ENCODE data around the gene ATP5MC2.
"Not testable (repeated sequence)": the region's sequence is repeated elsewhere in the genome, so short reads cannot be mapped to it uniquely, and the experiment has no call there.

The ATP5MC2 gene

GRCh38 chr12:53644133-53644532 lies 31.8 kb downstream of the ATP5MC2 start:
- DNase-seq: no peak

DNA sequence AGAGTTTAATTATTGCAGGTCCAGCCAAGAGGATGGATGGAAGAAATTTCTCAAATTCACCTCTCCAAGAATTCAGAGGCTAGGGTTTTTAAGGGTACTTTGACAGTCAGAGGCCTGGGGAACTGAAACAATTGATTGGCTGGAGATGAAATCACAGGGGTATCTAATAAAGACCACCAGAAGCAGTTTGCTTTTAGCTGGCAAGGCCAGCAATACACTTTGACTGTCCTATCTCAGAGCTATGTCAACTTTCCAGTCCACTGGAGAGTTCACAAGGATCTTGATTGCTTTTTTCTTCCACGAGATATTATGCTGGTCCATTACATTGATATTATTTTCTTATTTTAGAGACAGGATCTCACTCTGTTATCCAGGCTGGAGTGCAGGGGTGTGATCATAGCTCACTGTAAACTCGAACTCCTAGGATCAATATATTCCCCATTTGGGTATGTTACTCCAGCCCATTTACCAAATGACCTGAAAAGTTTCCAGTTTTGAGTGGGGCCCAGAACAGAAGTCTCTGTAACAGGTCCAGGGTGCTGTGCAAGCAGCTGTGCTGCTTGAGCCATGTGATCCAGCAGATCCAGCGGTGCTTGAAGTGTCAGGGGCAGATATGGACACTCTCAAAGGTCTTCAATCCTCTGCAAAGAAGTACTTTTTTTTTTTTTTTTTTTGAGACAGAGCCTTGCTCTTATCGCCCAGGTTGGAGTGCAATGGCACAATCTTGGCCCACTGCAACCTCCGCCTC lies 32.5 kb downstream of the ATP5MC2 start:
- DNase-seq: no peak

DNA sequence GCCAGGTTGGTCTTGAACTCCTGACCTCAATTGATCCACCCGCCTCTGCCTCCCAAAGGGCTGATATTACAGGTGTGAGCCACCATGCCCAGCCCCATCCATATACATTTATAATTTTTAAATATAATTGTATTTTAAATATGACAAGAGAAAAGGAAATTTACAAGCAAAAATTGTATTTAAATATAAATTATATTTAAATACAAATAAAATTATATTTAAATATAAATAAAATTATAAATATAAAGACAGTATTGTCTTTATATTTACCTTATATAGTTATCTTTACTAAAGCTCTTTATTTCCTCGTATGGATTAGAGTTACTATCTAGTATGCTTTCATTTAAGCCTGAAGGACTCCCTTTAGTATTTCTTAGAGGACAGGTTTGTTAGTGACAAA lies 37.8 kb downstream of the ATP5MC2 start:
- DNase-seq: no peak

DNA sequence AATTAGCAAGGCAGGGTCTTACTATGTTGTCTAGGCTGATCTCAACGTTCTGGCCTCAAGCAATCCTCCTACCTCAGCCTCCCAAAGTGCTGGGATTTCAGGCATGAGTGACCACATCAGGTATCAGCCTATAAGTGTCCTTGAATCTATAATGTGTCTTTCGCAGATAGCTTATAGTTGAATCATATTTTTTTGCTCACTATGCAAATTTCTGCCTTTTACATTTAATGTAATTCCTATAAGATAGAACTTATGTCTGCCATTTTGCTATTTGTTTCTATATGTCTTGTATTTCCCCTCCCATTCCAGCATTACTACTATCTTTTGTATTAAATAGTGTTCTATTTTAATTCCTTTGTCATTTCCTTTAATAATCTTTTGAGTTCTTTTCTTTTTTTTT lies 39.2 kb downstream of the ATP5MC2 start:
- DNase-seq: no peak

- not testable (repeated sequence) for DNase-seq
Observed at GRCh38 chr12:53635708-53636107, 40.2 kb downstream of the ATP5MC2 start.

DNA sequence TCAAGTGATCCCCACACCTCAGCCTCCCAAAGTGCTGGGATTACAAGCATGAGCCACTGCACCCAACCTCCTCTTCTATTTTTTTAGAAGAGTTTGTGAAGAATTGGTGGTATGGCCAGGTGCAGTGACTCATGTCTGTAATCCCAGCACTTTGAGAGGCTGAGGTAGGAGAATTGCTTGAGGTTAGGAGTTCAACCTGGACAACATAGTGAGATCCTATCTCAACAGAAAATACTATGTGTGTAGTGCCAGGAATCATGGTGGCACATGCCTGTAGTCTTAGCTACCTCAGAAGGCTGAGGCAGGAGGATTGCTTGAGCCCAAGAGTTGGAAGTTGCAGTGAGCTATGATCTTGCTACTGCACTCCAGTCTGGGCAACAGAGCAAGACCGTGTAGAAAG lies 44.2 kb downstream of the ATP5MC2 start:
- no peak for DNase-seq

DNA sequence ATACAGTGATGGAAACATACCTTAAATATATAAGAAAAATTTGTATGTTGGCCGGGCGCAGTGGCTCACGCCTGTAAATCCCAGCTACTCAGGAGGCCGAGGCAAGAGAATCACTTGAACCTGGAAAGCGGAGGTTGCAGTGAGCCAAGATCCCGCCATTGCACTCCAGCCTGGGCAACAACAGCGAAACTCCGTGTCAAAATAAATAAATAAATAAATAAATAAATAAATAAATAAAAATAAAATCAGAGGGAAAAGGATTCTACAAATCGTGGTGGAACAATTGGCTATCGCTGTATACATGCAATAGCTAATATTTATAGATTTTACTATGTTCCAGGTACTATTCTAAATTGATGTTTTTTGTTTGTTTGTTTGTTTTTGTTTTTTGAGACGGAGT lies 48.0 kb downstream of the ATP5MC2 start:
- no peak for DNase-seq

DNA sequence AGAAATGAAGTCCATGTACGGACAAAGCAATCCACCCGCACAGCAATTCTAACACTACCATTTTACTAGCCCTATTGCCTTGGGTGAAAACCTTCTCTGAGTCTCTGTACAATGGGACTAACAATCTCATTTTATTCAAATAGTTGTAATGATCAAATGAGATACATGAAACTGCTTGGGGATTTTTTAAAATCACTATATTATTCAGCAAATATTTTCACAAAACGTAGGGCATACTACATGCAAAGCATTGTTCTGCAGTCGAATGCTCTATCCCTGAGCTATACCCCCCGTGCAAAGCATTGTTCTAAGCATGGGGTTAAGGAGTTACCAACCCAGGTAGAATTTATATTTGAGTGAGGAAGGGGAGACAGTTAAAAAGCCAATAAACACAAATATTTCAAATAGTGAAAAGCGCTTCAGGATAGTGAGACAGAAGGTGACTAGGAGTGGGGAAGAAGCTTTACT lies 49.1 kb downstream of the ATP5MC2 start:
- DNase-seq: no peak

DNA sequence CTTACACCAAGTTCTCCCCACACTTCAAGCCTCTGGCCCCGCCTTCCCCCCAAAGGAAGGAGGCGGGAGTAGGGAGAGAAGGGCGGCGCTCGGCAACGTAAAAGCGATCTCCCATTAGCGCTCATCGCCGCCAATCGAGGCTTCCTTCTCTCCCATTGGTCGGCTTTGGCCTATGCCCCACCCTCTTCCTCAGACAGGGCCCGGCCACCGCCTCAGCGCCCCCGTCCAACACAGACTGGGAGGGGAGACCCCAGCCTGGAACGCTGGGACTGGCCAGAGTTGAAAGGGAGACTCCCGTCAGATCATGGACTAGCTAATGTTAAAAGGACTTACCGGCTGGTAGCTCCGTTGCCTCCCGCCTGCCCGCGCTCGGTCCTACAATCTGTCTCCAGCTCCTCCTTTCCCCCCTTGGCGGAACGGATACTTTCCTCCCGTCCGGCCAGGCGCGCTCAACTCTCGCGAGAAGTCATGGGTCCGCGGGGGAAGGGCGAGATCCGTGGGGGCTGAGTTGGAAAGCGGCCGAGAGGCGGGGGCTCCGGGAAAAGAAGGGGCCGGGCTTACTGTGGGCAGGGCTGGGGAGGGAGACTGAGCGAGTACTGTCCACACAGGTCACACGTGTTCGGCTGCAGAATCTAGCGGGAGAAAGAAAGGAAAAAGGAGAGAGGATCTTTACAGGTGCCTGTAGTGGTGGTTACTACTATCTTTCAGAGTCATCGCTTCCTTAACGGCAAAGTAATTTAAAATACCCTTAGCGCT lies 49.8 kb downstream of the ATP5MC2 start, which contains the start of gene ATF7:
Gene ATF7 (minus strand): TSS at position 437 of the 756 bp plus-strand sequence. CDS start 25,382 bp downstream, outside the sequence.
- peak; percentile 100 for DNase-seq

- DNase-seq: no peak
Observed at GRCh38 chr12:53625373-53625945, 50.4 kb downstream of the ATP5MC2 start.

DNA sequence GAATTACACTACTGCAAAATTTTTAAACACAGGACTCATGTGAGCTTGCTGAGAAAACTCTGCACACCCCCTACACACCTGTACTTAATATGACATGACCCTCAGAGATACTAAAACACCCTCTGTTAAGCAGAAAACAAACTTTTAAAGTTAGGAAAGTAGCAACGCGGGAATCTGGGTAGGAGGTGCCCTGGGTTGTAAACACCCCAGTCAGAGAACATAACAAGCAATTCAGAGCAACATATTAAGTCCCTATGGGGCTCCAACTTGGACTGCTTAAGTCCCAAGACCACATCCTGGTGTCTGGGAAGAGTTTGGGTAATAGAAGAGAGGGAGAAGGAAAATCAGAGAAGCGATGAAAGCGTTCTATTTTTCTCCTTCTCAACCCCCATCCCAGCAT lies 50.9 kb downstream of the ATP5MC2 start:
- no peak for DNase-seq

- DNase-seq: no peak
Observed at GRCh38 chr12:53624458-53624857, 51.4 kb downstream of the ATP5MC2 start.

DNA sequence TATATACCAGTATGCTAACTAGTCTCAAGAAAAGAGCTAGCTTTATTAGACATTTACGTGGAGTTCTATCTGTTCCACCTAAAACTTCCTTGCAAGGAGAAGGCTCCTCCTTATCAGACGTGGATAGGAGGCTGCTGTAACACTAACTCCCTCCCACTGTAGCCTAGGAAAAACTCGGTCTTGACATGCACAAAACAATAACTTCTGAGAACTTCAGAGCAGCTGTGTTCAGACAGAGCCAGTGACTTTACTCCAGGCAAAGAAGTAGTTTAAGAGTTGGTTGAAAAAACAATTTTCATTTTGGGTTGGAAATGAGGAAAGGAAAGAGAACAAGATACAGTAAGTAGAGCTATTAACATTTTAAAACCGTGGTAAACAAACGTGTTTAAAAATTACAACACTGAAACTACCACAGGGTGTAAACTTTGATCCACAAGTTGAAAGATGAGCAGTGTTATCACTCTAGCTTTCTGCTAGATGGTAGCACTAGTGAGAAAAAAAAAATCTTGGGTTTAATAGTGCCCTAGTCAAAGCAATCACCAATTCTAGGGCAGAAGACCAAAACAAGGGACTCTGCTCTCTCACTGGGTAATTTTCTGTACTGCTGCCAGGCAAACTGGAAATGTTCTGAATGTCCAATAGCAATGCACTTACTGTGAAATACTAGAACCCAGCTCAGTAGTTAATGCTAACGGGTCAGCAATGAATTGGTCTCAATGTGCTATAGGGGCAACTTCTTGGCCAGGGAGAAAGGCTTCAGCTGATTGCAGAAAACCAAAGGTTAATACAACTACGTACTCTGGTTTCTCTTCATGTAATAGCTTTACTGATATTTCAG lies 52.1 kb downstream of the ATP5MC2 start:
- no peak for DNase-seq

DNA sequence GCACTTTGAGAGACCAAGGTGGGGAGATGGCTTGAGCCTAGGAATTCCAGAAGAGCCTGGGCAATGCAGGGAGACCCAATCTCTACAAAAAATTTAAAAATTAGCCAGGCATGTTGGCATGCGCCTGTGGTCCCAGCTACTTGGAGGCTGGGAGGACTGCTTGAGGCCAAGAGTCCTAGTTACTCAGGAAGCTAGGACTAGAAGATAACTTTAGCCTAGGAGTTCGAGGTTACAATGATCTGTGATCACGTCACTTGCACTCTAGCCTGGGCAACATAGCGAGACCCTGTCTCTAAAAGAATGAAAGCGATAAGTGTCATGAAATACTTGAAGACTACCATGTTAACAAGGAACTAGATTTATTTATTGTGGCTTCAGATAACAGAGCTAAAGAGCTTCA lies 53.2 kb downstream of the ATP5MC2 start:
- DNase-seq: no peak

GRCh38 chr12:53618275-53618674 lies 57.6 kb downstream of the ATP5MC2 start:
- no peak for DNase-seq

GRCh38 chr12:53617700-53618099 lies 58.2 kb downstream of the ATP5MC2 start:
- DNase-seq: no peak

DNA sequence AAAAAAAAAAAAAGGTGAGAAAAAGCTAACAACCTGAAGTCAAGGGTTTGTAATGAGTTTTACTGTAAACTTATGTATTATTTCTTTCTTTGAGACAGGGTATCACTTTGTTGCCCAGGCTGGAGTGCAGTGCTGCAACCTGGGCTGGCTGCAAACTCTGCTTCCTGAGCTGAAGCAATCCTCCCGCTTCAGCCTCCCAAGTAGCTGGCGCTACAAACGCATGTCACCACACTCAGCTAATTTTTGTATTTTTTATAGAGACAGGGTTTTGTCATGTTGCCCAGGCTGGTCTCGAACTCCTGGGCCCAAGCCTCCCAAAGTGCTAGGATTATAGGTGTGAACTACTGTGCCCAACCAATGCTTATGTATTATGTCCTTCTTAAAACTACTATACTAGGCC lies 58.9 kb downstream of the ATP5MC2 start:
- DNase-seq: no peak
